OCI-LY1 (cell line): Measurements from ENCODE around the gene SEC61B.
A peak's percentile ranks its signal among the peaks of the same experiment; 100 is the strongest.

Experiments
- H2AFZ ChIP-seq: fragments of 200-600 bp; sonication (generic), shearing (Covaris generic); 2 replicates; pipeline ENCODE4 v1.6.0; 2014; ENCODE audit warnings: antibody characterized with exemption, mild to moderate bottlenecking, low read length
- H3F3A ChIP-seq: fragments of 200-600 bp; sonication (generic), shearing (Covaris generic); 2 replicates; pipeline ENCODE4 v1.6.0; 2014; ENCODE audit warnings: mild to moderate bottlenecking, antibody characterized with exemption, low read length, moderate library complexity; ENCODE audit not compliant: insufficient read depth
- H3K27ac ChIP-seq: fragments of 200-600 bp; sonication (generic); 2 replicates; pipeline ENCODE4 v1.5.1; 2014; ENCODE audit warnings: low read length, mixed run types, mild to moderate bottlenecking, low read depth; ENCODE audit not compliant: poor library complexity, severe bottlenecking
- H3K27me3 ChIP-seq: fragments of 200-600 bp; sonication (generic); 2 replicates; pipeline ENCODE4 v1.6.0; 2014; ENCODE audit warnings: antibody characterized with exemption, mild to moderate bottlenecking, low read length, moderate library complexity; ENCODE audit not compliant: insufficient read depth
- H3K36me3 ChIP-seq: fragments of 200-600 bp; sonication (generic); 2 replicates; pipeline ENCODE4 v1.6.1; 2014; ENCODE audit warnings: mild to moderate bottlenecking, antibody characterized with exemption, low read length, moderate library complexity, mixed read lengths; ENCODE audit not compliant: insufficient read depth
- H3K4me1 ChIP-seq: fragments of 200-600 bp; sonication (generic); 2 replicates; pipeline ENCODE4 v1.5.1; 2014; ENCODE audit warnings: mild to moderate bottlenecking, low read length, moderate library complexity; ENCODE audit not compliant: insufficient read depth, severe bottlenecking
- H3K4me2 ChIP-seq: fragments of 200-600 bp; sonication (generic), shearing (Covaris generic); 2 replicates; pipeline ENCODE4 v1.6.1; 2014; ENCODE audit warnings: low read length
- H3K4me3 ChIP-seq: fragments of 200-600 bp; sonication (generic); 2 replicates; pipeline ENCODE4 v1.5.1; 2014; ENCODE audit warnings: low read length, low read depth, mild to moderate bottlenecking, mixed read lengths; ENCODE audit not compliant: poor library complexity, severe bottlenecking
- H3K79me2 ChIP-seq: fragments of 200-600 bp; shearing (Covaris generic); 2 replicates; pipeline ENCODE4 v1.6.1; 2016; ENCODE audit warnings: mixed run types, low read length, mixed read lengths; ENCODE audit not compliant: insufficient read depth
- H3K9ac ChIP-seq: fragments of 200-600 bp; sonication (generic), shearing (Covaris generic); 2 replicates; pipeline ENCODE4 v1.6.1; 2014; ENCODE audit warnings: mild to moderate bottlenecking, low read length, mixed read lengths
- H3K9me2 ChIP-seq: fragments of 200-600 bp; sonication (generic), shearing (Covaris generic); 2 replicates; pipeline ENCODE4 v1.6.1; 2014; ENCODE audit warnings: low read depth, mild to moderate bottlenecking, low read length, mixed read lengths
- H3K9me3 ChIP-seq: fragments of 200-600 bp; shearing (Covaris generic); 2 replicates; pipeline ENCODE4 v1.6.1; 2014; ENCODE audit warnings: low read length, mixed read lengths
- H4K20me1 ChIP-seq: fragments of 200-600 bp; sonication (generic), shearing (Covaris generic); 2 replicates; pipeline ENCODE4 v1.6.0; 2016; ENCODE audit warnings: mild to moderate bottlenecking, low read length; ENCODE audit not compliant: insufficient read depth
- EZH2 ChIP-seq: fragments of 200-600 bp; sonication (generic), shearing (Covaris generic); IDR thresholded peaks from 2 replicates; pipeline ENCODE4 v1.8.0; 2017; ENCODE audit warnings: borderline replicate concordance, mixed run types, mild to moderate bottlenecking, antibody characterized with exemption, low read length, moderate library complexity, mixed read lengths
- TF ChIP-seq, protein P1 (sequence below): fragments of 200-600 bp; sonication (generic), shearing (Covaris generic); IDR thresholded peaks from 2 replicates; pipeline ENCODE4 v1.5.1; 2017; ENCODE audit warnings: mild to moderate bottlenecking, antibody characterized with exemption, low read length, moderate library complexity, mixed read lengths

SEC61B gene

GRCh38 chr9:99249619-99250018, 27.5 kb downstream of the SEC61B start:
- Histone ChIP-seq H2AFZ (no peak overlapping the region), H3K9me2 (no peaks in the 10 kb centered on the region), H3K4me3 (no peak overlapping the region), H3F3A (peaks cover 3% of the 10 kb centered on the region; the same call in 1 of the 2 replicates), H3K4me2 (no peak overlapping the region), H3K79me2 (no peaks in the 10 kb centered on the region), H3K9me3 (no peaks in the 10 kb centered on the region), H3K27ac (no peak overlapping the region), H3K4me1 (peaks cover 58% of the 10 kb centered on the region), H4K20me1 (no peaks in the 10 kb centered on the region), H3K36me3 (0 out of 2 replicates have a peak, but pooled peaks cover 5% of the 10 kb centered on the region), H3K9ac (no peak overlapping the region), H3K27me3 (no peaks in the 10 kb centered on the region)
- TF ChIP-seq EZH2, result no peak
- TF ChIP-seq, protein P1, sequence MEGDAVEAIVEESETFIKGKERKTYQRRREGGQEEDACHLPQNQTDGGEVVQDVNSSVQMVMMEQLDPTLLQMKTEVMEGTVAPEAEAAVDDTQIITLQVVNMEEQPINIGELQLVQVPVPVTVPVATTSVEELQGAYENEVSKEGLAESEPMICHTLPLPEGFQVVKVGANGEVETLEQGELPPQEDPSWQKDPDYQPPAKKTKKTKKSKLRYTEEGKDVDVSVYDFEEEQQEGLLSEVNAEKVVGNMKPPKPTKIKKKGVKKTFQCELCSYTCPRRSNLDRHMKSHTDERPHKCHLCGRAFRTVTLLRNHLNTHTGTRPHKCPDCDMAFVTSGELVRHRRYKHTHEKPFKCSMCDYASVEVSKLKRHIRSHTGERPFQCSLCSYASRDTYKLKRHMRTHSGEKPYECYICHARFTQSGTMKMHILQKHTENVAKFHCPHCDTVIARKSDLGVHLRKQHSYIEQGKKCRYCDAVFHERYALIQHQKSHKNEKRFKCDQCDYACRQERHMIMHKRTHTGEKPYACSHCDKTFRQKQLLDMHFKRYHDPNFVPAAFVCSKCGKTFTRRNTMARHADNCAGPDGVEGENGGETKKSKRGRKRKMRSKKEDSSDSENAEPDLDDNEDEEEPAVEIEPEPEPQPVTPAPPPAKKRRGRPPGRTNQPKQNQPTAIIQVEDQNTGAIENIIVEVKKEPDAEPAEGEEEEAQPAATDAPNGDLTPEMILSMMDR, result no peak

DNA sequence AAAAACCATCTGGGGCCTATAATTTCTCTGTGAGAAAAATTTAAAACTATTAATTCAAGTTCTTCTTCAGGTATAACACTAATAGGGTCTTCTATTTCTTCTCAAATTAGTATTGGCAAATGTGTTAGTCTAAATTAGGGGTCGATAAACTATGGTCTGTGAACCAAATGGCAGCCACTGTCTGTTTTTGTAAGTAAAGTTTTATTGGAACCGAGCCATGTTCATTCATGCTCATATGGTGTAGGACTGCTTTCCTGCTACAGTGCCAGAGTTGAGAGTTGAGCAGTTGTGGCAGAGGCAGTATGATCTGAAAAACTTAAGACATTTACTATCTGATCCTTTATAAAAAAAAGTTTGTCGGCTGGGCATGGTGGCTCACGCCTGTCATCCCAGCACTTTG, 29.1 kb downstream of the SEC61B start:
- no peaks in the 10 kb centered on the region for H4K20me1 ChIP-seq
- no peak overlapping the region for H3K4me3 ChIP-seq
- H2AFZ ChIP-seq, result no peak overlapping the region
- H3K4me1 ChIP-seq, result peaks cover 51% of the 10 kb centered on the region
- 0 out of 2 replicates have a peak, but pooled peaks cover 3% of the 10 kb centered on the region for H3F3A ChIP-seq
- no peak overlapping the region for H3K4me2 ChIP-seq
- no peaks in the 10 kb centered on the region for H3K79me2 ChIP-seq
- H3K9me3 ChIP-seq, result no peaks in the 10 kb centered on the region
- H3K9ac ChIP-seq, result no peak overlapping the region
- no peaks in the 10 kb centered on the region for H3K27me3 ChIP-seq
- TF ChIP-seq, protein P1, result no peak
- no peak for TF ChIP-seq EZH2
- no peak overlapping the region for H3K27ac ChIP-seq
- 0 out of 2 replicates have a peak, but pooled peaks cover 5% of the 10 kb centered on the region for H3K36me3 ChIP-seq
- H3K9me2 ChIP-seq, result no peaks in the 10 kb centered on the region

DNA sequence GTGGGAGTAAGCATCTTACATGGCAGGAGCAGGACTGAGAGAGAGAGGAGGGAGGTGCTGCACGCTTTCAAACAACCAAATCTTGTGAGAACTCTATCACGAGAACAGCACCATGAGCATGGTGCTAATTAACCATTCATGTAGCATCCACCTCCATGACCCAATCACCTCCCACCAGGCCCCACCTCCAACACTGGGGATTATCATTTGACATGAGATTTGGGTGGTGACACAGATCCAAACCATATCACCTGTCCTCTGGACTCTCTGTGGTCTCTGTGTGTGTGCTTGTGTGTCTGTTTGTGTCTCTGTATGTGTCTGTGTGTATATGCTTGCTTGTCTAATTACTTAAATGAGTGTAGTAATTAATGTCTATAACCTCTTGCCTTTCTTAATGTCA, 31.1 kb downstream of the SEC61B start:
- Histone ChIP-seq H3K36me3 (0 out of 2 replicates have a peak, but pooled peaks cover under 1% of the 10 kb centered on the region), H3K27me3 (no peaks in the 10 kb centered on the region), H3K79me2 (no peaks in the 10 kb centered on the region), H3K4me1 (peaks cover 53% of the 10 kb centered on the region), H3K4me2 (peak overlapping the region; percentile 33), H3F3A (0 out of 2 replicates have a peak, but pooled peaks cover 3% of the 10 kb centered on the region), H2AFZ (no peak overlapping the region), H3K9ac (peak overlapping the region; percentile 36), H4K20me1 (no peaks in the 10 kb centered on the region), H3K9me2 (no peaks in the 10 kb centered on the region), H3K4me3 (peak overlapping the region; percentile 1), H3K9me3 (no peaks in the 10 kb centered on the region), H3K27ac (peak overlapping the region; percentile 89)
- no peak for TF ChIP-seq EZH2
- TF ChIP-seq, protein P1, result no peak
